ACC112 (cell line): ENCODE data around the gene STX1A.
A peak's percentile ranks its signal among the peaks of the same experiment; 100 is the strongest.
"Not testable (repeated sequence)": the region's sequence is repeated elsewhere in the genome, so short reads cannot be mapped to it uniquely, and the experiment has no call there.

Source experiments
- H2AFZ ChIP-seq: fragments of 200-600 bp; sonication (generic); one replicate; pipeline ENCODE4 v1.6.0; 2017; ENCODE audit warnings: antibody characterized with exemption, low read length; ENCODE audit not compliant: unreplicated experiment
- H3K27ac ChIP-seq: fragments of 200-600 bp; sonication (generic); 2 replicates; pipeline ENCODE4 v1.5.1; 2014; ENCODE audit warnings: low read depth, mild to moderate bottlenecking, antibody characterized with exemption, low read length, moderate library complexity
- H3K27me3 ChIP-seq: fragments of 200-600 bp; sonication (generic); 2 replicates; pipeline ENCODE4 v1.6.1; 2014; ENCODE audit warnings: mild to moderate bottlenecking, antibody characterized with exemption, low read length, moderate library complexity, mixed read lengths; ENCODE audit not compliant: insufficient read depth
- H3K36me3 ChIP-seq: fragments of 200-600 bp; sonication (generic); 2 replicates; pipeline ENCODE4 v1.6.1; 2016; ENCODE audit warnings: mild to moderate bottlenecking, antibody characterized with exemption, low read length, moderate library complexity, mixed read lengths; ENCODE audit not compliant: insufficient read depth
- H3K4me1 ChIP-seq: fragments of 200-600 bp; sonication (generic); one replicate; pipeline ENCODE4 v1.6.1; 2016; ENCODE audit warnings: low read length, mixed read lengths; ENCODE audit not compliant: insufficient read depth, unreplicated experiment, control insufficient read depth
- H3K4me3 ChIP-seq: fragments of 200-600 bp; sonication (generic); 2 replicates; pipeline ENCODE4 v1.5.1; 2014; ENCODE audit warnings: mild to moderate bottlenecking, low read depth, low read length
- H3K79me2 ChIP-seq: fragments of 200-600 bp; sonication (generic); one replicate; pipeline ENCODE4 v1.6.0; 2016; ENCODE audit warnings: low read length; ENCODE audit not compliant: control insufficient read depth, unreplicated experiment, insufficient read depth

STX1A gene

DNA sequence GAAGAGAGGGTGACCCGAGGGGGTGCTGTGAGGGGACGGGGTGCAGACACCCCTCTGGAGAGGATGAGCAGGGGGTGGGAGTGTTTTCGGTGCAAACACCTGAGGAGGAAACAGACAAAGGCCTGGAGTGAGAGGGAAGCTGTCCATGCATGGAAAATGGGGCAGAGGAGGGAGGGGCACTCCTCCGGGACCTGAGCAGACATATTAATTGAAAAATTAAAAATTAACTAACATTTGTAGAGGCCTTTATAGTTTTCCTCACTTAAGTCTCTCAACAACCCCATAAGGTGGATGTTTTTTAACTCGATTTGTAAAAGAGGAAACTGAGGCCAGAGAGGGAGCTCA, 50.6 kb downstream of the STX1A start:
- no peaks in the 10 kb centered on the region for H3K36me3 ChIP-seq
- peaks cover 6% of the 10 kb centered on the region for H3K4me1 ChIP-seq
- peak overlapping the region; percentile 73 for H3K4me3 ChIP-seq
- no peak overlapping the region for H2AFZ ChIP-seq
- H3K79me2 ChIP-seq: no peaks in the 10 kb centered on the region
- no peak overlapping the region for H3K27ac ChIP-seq
- H3K27me3 ChIP-seq: 0 out of 2 replicates have a peak, but pooled peaks cover 4% of the 10 kb centered on the region

DNA sequence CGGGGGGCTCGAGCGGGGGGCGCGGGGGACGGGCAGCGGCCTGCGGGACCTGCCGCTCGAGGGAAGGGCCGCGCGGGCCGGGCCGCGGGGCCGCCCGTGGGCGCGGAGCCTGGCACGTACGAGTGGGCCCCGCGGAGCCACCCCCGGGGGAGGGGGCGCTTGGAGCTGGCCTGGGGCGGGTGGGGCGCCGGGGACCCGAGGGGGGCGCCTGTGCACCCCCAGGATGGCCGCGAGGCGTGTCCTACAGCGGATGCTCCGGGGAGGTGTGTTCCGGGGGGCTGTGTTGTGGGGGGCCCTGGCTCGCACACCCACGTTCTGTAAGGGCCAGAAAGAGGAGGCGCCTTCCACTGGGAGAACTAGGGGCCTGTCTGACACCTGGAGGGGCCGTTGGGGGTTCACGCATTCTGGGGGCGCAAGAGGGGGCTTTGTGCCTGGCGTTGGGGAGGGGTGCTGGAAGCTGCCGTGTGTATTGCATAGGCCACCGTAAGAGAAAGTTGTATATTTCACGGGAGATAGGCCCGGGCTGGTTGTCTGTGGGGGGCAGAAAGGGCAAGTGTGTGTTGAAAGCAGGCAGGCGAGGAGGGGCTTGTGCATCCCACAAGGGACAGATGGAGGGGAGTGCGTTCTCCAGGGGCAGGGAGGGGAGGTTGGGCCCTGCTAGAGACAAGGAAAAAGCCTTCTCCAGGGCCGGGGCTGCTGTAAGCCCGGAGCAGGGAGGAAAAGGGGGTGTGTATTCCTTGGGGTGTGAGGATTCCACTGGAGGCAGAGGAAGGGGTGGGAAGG, 51.2 kb downstream of the STX1A start:
- Histone ChIP-seq H3K36me3 (no peaks in the 10 kb centered on the region), H2AFZ (peak overlapping the region; percentile 85), H3K27ac (no peak overlapping the region), H3K79me2 (no peaks in the 10 kb centered on the region), H3K4me3 (peak overlapping the region; percentile 73), H3K27me3 (0 out of 2 replicates have a peak, but pooled peaks cover 4% of the 10 kb centered on the region), H3K4me1 (peaks cover 6% of the 10 kb centered on the region)

DNA sequence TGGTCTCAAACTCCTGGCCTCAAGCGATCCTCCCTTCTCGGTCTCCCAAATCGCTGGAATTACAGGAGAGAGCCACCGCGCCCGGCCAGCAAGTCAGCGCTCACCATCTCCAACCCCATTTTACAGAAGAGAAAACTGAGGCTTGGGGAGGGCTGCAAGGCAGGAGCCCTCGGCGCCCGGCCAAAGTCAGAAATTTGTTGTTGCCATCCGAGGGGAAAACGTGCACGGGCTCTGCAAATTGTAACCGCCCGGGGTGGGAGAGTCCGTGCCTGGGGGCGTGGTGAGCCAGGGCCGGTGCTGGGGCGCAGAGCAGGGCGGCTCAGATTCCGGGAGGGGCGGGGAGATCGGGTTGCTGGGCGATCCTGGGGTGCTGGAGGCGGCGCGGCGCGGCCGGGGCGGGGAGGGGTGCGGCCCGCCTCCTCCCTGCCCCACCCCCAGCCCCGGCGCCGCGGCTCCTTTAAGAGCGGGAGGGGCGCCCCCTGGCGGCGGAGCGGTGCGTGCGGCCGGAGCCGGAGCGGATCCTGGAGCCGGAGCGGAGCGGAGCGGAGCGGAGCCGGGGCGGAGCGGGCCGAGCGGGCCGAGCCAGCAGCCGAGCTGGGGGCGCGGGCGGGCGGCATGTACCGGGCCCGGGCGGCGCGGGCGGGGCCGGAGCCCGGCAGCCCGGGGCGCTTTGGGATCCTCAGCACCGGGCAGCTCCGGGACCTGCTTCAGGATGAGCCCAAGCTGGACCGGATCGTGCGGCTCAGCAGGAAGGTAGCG, 51.9 kb downstream of the STX1A start, which contains the start of gene VPS37D:
VPS37D (plus strand) TSS at position 488 of the 759 bp plus-strand sequence; CDS start at position 616, 128 bp downstream.
- 0 out of 2 replicates have a peak, but pooled peaks cover 4% of the 10 kb centered on the region for H3K27me3 ChIP-seq
- no peak within 1 kb of the TSS for H3K27ac ChIP-seq

DNA sequence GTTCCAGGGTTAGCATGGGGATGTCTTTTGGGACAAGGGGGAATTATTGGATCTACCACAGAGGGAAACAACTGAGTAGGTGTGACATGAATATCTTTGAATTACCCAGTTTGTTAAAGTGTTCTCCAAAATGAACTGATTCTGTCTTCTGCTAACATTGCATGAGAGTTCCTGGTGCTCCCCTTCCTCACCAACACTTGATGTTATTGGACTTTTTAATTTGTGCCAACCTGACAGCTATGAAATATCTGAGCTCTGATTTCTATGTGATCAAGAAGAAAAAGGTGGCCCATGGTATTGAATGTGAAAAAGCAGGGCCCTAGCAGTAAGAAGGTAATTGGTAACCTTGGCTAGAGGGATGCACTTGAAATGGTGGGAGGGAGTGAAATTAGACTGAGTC, 56.4 kb downstream of the STX1A start:
- H2AFZ ChIP-seq: no peak overlapping the region
- H3K4me3 ChIP-seq: no peak overlapping the region
- no peaks in the 10 kb centered on the region for H3K36me3 ChIP-seq

More for the DNA sequence above, 51.9 kb downstream of the STX1A start, which contains the start of gene VPS37D:
- H2AFZ ChIP-seq: peak within 1 kb of the TSS; percentile 85
- no peaks in the 10 kb centered on the region for H3K36me3 ChIP-seq
- H3K4me1 ChIP-seq: peaks cover 6% of the 10 kb centered on the region
- H3K79me2 ChIP-seq: no peaks in the 10 kb centered on the region
- peak within 1 kb of the TSS; percentile 73 for H3K4me3 ChIP-seq

DNA sequence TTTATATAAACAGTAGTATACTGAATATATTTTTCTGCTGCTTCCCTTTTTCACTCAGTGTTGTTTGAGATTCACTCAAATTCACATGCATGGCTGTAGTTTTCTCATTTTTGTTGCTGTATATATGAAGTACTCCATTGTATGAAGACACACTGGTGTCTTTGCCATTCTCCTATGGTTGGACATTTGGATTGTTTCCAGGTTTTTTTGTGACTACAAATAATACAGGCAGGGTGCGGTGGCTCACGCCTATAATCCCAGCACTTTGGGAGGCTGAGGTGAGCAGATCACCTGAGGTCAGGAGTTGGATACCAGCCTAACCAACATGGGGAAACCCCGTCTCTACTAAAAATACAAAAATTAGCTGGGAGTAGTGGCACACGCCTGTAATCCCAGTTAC, 58.9 kb downstream of the STX1A start:
- H3K27me3 ChIP-seq, H3K4me3 ChIP-seq, H3K27ac ChIP-seq, H3K79me2 ChIP-seq, H2AFZ ChIP-seq, H3K4me1 ChIP-seq, H3K36me3 ChIP-seq: not testable (repeated sequence)

More for the DNA sequence above, 56.4 kb downstream of the STX1A start:
- 0 out of 2 replicates have a peak, but pooled peaks cover 4% of the 10 kb centered on the region for H3K27me3 ChIP-seq
- H3K4me1 ChIP-seq: no peaks in the 10 kb centered on the region
- no peak overlapping the region for H3K27ac ChIP-seq
- H3K79me2 ChIP-seq: no peaks in the 10 kb centered on the region

DNA sequence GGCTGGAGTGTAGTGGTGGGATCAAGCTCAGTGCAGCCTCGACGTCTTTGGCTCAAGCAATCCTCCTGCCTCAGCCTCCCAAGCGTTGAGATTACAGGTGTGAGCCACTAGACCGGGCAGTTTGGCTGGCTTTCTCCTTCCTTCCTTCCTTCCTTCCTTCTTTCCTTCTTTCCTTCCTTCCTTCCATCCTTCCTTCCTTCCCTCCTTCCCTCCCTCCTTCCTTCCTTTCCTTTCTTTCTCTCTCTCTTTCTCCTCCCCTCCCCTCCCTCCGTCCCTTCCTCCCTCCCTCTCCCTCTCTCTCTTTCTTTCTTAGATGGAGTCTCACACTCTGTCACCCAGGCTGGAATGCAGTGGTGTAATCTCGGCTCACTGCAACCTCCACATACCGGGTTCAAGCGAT, 59.5 kb downstream of the STX1A start:
- Histone ChIP-seq H3K27ac (no peak overlapping the region), H3K36me3 (no peaks in the 10 kb centered on the region), H2AFZ (no peak overlapping the region), H3K27me3 (no peaks in the 10 kb centered on the region), H3K4me1 (no peaks in the 10 kb centered on the region), H3K79me2 (no peaks in the 10 kb centered on the region), H3K4me3 (no peak overlapping the region)

DNA sequence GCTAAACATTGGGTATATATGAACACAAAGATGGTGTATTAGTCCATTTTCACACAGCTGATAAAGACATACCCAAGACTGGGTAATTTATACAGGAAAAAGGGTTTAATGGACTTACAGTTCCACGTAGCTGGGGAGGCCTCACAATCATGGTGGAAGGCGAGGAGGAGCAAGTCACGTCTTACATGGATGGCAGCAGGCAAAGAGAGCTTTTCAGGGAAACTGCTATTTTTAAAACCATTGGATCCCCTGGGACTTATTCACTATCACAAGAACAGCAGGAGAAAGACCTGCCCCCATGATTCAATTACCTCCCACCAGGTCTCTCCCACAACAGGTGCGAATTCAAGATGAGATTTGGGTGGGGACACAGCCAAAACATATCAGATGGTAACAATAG, 64.2 kb downstream of the STX1A start:
- H3K27ac ChIP-seq: not testable (repeated sequence)

DNA sequence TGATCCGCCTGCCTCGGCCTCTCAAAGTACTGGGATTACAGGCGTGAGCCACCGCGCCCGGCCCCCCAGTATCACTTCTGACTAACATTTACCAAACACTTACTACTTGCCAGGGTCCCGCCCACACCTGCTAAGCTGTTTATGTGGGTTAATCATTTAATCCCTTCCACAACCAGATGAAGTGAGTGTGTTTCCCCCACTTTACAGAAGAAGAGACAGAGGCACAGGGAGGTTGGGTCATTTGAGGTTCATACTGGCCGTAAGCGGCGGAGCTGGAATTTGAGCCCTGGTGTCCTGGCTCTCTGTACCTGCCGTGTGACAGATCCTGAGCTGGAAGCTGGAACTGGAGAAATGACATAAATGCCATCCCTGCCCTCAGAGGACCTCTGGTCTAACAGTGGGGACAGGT, 66.9 kb downstream of the STX1A start:
- Histone ChIP-seq H3K79me2 (no peaks in the 10 kb centered on the region), H3K4me3 (no peak overlapping the region), H3K4me1 (no peaks in the 10 kb centered on the region), H2AFZ (no peak overlapping the region), H3K36me3 (no peaks in the 10 kb centered on the region), H3K27ac (no peak overlapping the region), H3K27me3 (peaks cover 36% of the 10 kb centered on the region)

More for the DNA sequence above, 64.2 kb downstream of the STX1A start:
- H2AFZ ChIP-seq, H3K79me2 ChIP-seq, H3K4me1 ChIP-seq, H3K4me3 ChIP-seq, H3K36me3 ChIP-seq: not testable (repeated sequence)
- H3K27me3 ChIP-seq: peaks cover 14% of the 10 kb centered on the region; the same call in 1 of the 2 replicates

DNA sequence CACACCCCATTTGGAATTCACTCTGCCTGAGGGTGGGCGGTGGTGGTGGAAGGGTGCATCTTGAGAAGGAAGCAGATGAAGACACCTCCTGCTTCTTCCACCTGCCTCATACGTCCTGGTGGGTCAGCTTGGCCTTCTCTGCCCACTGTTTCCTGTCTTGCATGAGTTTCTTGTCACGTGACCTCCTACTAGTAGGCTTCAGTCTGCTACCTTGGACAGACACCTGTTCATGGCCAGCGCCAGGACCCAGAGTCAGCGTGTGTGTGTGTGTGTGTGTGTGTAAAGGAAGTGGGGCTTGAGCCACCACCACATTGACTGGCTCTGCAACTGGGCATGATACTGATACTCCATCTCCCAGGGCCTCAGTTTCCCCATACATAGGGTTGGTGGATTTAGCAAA, 68.9 kb downstream of the STX1A start:
- Histone ChIP-seq H3K4me3 (no peak overlapping the region), H3K27me3 (peaks cover 50% of the 10 kb centered on the region), H3K79me2 (no peaks in the 10 kb centered on the region), H3K36me3 (no peaks in the 10 kb centered on the region), H3K4me1 (no peaks in the 10 kb centered on the region), H3K27ac (no peak overlapping the region), H2AFZ (no peak overlapping the region)

DNA sequence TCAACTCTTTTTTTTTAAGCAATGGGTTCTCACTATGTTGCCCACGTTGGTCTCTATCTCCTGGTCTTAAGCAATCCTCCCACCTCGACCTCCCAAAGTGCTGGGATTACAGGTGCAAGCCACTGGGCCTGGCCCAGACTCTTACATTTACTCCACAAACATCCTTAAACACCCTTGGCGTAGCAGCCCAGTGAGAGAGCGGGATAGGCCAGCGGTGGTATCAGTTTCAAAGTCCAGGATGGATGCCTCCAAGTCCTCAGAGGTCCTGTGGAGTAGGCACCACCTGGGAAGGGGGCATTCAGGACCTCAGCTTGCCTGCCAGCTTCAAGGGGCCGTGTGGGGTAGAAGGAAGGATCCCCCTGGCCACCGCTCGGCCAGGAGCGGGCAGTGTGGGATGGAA, 69.9 kb downstream of the STX1A start:
- Histone ChIP-seq H2AFZ (no peak overlapping the region), H3K4me3 (no peak overlapping the region), H3K27me3 (peaks cover 52% of the 10 kb centered on the region), H3K4me1 (no peaks in the 10 kb centered on the region), H3K36me3 (no peaks in the 10 kb centered on the region), H3K27ac (no peak overlapping the region), H3K79me2 (no peaks in the 10 kb centered on the region)
